HFF-Myc (cell line): ENCODE measurements around the gene CLASP1.
"Not testable (repeated sequence)": the region's sequence is repeated elsewhere in the genome, so short reads cannot be mapped to it uniquely, and the experiment has no call there.

ENCODE experiments used
- DNase-seq: peaks from one replicate; pipeline ENCODE4 v3.0.0-alpha.2; 2011; ENCODE audit warnings: low read depth; ENCODE audit errors: extremely low read depth
- H3K4me3 ChIP-seq: replicated peaks from 2 replicates; pipeline ENCODE4 v1.5.1; 2011; ENCODE audit warnings: low read depth, mild to moderate bottlenecking, control low read depth, low read length
- TF ChIP-seq, protein P1 (sequence below): IDR thresholded peaks from 2 replicates; pipeline ENCODE4 v1.5.1; 2012; ENCODE audit warnings: mild to moderate bottlenecking, low read depth, low read length, control low read depth; ENCODE audit errors: missing control alignments

Gene CLASP1

DNA sequence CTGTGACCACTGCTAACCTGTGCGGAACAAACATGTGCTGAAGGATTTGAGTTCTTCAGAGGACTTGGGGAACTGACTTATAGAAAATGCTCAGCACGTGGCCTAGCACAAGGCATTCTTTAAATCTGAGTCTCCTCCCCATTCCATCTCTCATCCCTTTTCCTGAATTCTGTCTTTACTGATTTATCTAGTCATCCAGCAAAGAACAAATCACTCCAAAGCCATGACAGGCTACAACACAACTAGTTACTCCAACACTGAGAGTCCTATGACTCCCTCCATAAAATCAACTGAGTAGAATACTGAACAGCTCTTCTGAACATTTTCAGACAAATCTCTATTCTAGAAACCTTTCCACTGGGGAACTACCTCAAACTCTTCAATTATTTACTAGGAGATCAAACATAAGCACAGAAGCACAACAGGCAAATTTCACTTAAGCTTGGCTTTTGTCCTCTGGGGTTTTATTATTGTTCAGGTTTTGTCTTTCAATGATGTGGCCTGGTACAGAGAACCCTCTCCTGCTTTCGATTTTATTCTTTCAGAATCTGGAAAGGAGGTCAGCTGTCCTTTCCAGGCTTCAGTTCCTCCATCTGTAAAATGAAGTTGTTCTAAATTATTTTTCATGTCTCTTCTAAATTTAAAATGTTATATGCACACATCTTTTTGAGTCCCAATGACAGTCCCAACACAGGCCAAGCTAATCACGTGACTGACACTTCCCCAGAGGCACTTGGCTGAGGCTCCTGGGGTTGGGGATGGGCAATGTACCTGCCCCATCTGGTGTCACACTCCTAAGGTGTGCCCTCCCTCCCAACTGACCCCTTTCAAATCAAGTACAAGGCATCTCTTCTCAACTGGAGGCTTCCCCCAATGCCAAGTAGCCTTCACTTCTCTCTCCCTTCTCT lies 86.7 kb downstream of the CLASP1 start:
- no peak for DNase-seq
- TF ChIP-seq, protein P1, sequence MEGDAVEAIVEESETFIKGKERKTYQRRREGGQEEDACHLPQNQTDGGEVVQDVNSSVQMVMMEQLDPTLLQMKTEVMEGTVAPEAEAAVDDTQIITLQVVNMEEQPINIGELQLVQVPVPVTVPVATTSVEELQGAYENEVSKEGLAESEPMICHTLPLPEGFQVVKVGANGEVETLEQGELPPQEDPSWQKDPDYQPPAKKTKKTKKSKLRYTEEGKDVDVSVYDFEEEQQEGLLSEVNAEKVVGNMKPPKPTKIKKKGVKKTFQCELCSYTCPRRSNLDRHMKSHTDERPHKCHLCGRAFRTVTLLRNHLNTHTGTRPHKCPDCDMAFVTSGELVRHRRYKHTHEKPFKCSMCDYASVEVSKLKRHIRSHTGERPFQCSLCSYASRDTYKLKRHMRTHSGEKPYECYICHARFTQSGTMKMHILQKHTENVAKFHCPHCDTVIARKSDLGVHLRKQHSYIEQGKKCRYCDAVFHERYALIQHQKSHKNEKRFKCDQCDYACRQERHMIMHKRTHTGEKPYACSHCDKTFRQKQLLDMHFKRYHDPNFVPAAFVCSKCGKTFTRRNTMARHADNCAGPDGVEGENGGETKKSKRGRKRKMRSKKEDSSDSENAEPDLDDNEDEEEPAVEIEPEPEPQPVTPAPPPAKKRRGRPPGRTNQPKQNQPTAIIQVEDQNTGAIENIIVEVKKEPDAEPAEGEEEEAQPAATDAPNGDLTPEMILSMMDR: no peak
- H3K4me3 ChIP-seq: no peak overlapping the region

DNA sequence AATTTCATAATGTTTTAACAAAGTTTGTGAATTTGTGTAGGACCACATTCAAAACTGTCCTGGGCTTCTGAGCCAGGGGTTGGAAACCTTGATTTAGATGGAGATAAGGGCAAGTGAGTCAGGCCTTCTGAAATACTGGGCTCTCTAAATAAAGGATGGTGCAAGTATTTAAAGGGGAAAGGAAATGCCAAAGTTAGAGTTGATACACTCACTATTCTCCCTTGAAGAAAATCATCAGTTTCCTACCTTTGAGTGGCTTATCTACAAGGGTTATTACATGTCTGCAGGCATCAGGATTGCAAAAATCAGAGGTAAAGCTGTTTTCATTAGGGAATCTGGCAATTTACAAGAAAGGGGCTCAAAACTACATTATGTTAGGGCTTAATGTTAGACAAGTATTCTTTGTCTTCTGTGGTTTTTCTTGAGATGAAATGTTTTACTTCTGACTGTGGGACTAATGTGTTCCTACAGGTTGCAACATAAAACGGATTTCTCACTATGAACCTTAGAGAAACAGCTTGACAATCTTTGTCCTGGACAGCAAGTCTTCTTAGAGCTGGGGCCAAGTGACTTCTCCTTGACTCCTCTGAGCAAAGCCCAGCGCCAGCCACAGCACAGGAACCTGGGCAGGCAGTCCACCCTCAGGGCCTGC lies 87.5 kb downstream of the CLASP1 start:
- H3K4me3 ChIP-seq: no peak overlapping the region
- TF ChIP-seq, protein P1: no peak
- DNase-seq: no peak

DNA sequence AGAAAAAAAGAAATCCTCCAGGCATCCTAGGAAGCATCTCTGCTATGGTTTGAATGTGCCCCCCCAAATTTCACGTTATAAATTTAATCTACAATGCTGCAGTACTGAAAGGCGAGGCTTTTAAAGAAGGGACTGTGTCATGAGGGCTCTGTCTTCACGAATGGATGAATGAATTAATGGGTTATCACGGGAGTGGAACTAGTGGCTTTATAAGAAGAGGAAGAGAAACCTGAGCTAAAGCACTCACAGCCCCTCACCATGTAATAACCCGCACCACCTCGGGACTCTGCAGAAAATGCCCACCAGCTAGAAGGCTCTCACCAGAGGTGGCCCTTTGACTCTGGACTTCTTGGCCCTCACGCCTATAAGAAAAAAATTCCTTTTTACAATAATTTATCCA lies 90.9 kb downstream of the CLASP1 start:
- no peak overlapping the region for H3K4me3 ChIP-seq
- TF ChIP-seq, protein P1: no peak
- no peak for DNase-seq

DNA sequence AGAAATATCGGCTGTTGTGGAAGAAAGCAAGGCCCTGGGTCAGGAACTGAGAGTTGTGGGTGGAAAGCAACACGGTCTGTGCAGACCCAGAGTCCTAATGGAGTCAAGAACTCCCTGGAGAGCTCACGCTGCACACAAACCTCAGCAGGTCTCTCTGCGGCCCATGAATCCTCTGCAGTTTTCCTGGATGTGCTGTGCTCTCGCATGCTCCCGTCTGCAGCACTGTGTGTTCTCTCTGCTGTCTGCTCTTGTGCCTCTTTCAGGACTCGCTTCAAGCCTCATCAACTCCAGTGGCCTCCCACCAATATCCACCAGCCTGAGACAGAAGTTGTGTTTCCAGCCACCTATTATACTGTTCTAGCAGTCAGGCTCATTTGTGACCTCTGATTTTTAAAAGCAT lies 94.3 kb downstream of the CLASP1 start:
- no peak for DNase-seq
- TF ChIP-seq, protein P1: no peak
- H3K4me3 ChIP-seq: no peak overlapping the region

DNA sequence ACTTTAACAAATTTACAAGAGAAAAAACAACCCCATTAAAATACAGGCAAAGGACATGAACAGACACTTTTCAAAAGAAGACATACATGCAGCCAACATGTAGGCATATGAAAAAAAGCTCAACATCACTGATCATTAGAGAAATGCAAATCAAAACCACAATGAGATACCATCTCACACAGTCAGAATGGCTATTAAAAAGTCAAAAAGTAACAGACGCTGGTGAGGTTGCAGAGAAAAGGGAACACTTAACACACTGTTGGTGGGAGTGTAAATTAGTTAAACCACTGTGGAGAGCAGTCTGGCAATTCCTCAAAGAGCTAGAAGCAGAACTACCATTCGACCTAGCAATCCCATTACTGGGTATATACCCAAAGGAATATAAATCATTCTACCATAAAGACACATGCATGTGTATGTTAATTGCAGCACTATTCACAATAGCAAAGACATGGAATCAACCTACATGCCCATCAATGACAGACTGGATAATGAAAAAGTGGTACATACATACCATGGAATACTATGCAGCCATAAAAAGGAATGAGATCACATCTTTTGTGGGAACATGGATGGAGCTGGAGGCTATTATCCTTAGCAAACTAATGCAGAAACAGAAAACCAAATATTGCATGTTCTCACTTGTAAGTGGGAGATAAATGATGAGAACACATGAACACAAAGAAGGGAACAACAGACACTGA lies 96.6 kb downstream of the CLASP1 start:
- not testable (repeated sequence) for DNase-seq, H3K4me3 ChIP-seq

DNA sequence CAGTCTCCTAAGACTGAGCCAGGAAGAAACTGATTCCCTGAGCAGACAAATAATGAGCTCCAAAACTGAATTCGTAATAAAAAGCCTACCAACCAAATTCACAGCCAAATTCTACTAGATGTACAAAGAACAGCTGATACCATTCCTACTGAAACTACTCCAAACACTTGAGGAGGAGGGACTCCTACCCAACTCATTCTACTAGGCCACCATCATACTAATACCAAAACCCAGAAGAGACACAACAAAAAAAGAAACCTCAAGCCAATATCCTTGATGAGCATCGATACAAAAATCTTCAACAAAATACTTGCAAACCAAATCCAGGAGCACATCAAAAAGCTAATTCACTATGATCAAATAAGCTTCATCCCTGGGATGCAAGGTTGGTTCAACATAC lies 98.6 kb downstream of the CLASP1 start:
- H3K4me3 ChIP-seq: no peak overlapping the region
- DNase-seq: no peak
- TF ChIP-seq, protein P1: no peak

DNA sequence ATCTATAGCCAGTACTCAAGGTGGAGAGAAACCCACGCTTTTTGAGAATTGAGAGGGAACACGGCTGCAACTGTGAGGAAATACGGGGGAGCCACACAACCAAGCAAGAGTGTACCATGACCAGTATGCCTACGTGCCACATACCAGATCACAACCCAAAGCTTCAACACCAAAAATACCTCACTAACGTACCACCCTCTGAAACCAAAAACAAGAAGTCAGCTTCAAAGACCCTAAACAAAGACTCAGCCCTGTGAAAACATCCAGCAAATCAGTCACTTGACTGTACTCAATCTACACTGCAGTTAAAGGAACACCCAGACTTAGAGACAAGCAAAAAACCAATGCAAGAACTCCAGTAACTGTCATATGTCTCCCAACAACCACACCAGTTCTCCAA lies 101.6 kb downstream of the CLASP1 start:
- TF ChIP-seq, protein P1: no peak
- no peak overlapping the region for H3K4me3 ChIP-seq

More for the DNA sequence above, 101.6 kb downstream of the CLASP1 start:
- no peak for DNase-seq
